Measurements from ENCODE around the gene PYGM. TPM values are rescaled to one million over a fixed set of nuclear protein-coding genes. Genes with fewer than 3 reads are reported as not detected.

The PYGM gene
- total RNA-seq, 1 experiment from 2014 or later: 3.6 TPM

- Histone ChIP-seq H3K27me3 (ENCODE audit: insufficient read depth, low read length) (peaks cover 9% of the 10 kb centered on the region; the same call in 1 of the 2 replicates), H3K27ac (ENCODE audit: insufficient read length, low read depth, low read length) (no peak overlapping the region), H3K79me2 (ENCODE audit: insufficient read depth, low read length) (no peaks in the 10 kb centered on the region), H3K23me2 (ENCODE audit: insufficient read length, low read depth, low read length, poor library complexity, severe bottlenecking) (peaks cover 6% of the 10 kb centered on the region), H3K4me2 (ENCODE audit: insufficient read depth, insufficient read length, low read length) (no peak overlapping the region), H3K23ac (ENCODE audit: insufficient read length, low read depth, low read length) (no peak overlapping the region), H3K14ac (ENCODE audit: insufficient read depth, low read length) (no peak overlapping the region), H4K8ac (replicated peaks; ENCODE audit: insufficient read length, low read depth, low read length) (no peak overlapping the region), H2BK120ac (ENCODE audit: low read depth, low read length, poor library complexity, severe bottlenecking) (no peak overlapping the region), H2AK5ac (ENCODE audit: insufficient read length, low read length) (no peak overlapping the region), H4K20me1 (ENCODE audit: control insufficient read depth, insufficient read depth, insufficient read length) (no peaks in the 10 kb centered on the region), H2BK5ac (ENCODE audit: insufficient read length, low read length) (no peak overlapping the region), H3K9ac (ENCODE audit: extremely low read depth, insufficient read length, low read length) (no peak overlapping the region), H2BK12ac (ENCODE audit: insufficient read length, low read depth, low read length) (no peak overlapping the region), H3K18ac (ENCODE audit: insufficient read length, low read depth, low read length) (no peak overlapping the region), H3K4ac (ENCODE audit: low read depth, low read length) (no peak overlapping the region), H4K91ac (ENCODE audit: insufficient read length, low read depth, low read length) (no peak overlapping the region), H4K5ac (ENCODE audit: insufficient read length, low read depth, low read length) (no peak overlapping the region), H2AFZ (ENCODE audit: low read length) (no peak overlapping the region), H3K56ac (ENCODE audit: insufficient read length, low read depth, low read length) (no peak overlapping the region), H3T11ph (ENCODE audit: low read length) (no peak overlapping the region), H3K79me1 (ENCODE audit: insufficient read depth, low read depth, low read length, poor library complexity, severe bottlenecking) (no peaks in the 10 kb centered on the region), H2BK20ac (ENCODE audit: low read depth, low read length, poor library complexity, severe bottlenecking) (no peak overlapping the region), H2BK15ac (ENCODE audit: low read depth, low read length) (no peak overlapping the region), H3K9me3 (ENCODE audit: control insufficient read depth, low read depth, low read length) (no peaks in the 10 kb centered on the region), H3K4me1 (ENCODE audit: insufficient read depth, low read length) (peaks cover 11% of the 10 kb centered on the region; the same call in 1 of the 2 replicates)
- H3K36me3 Mint-ChIP-seq (ENCODE audit: insufficient read depth in 1 of 3, low read depth in 3 of 3): no peaks in the 10 kb centered on the region
- no peak for TF ChIP-seq CTCF (conservative IDR thresholded peaks at IDR 0.05)
- H3K4me1 Mint-ChIP-seq: peaks cover 20 to 61% of the 10 kb centered on the region in 2 experiments
- H3K27ac Mint-ChIP-seq: peak overlapping the region in 1 of 3 experiments; percentile 9; a peak in 1 of 7 replicates
- H3K4me3 Mint-ChIP-seq: peak overlapping the region in 1 of 2 experiments; percentile 79; a peak in 3 of 5 replicates
- peaks cover 92% of the 10 kb centered on the region for H3K27me3 Mint-ChIP-seq (ENCODE audit: low read depth)
- DNase-seq: no peak
- WGBS (ENCODE audit: extremely low coverage, insufficient read length, low lambda C conversion rate): no CpG with 5 or more reads among the region's 5 CpGs
- H3K9me3 Mint-ChIP-seq: no peaks in the 10 kb centered on the region; a peak in 2 of 5 replicates
Observed at GRCh38 chr11:64714666-64715065, 45.1 kb downstream of the PYGM start.

Measured in H9 (cell line).